Body of pancreas (tissue), 4 donors: ENCODE data around the gene CSF2. TPM values are rescaled to one million over a fixed set of nuclear protein-coding genes. Genes with fewer than 3 reads are reported as not detected.

Source experiments
- ATAC-seq: fragments of 150-250 bp; one replicate; pipeline ENCODE4 v1.9.1; 2016
- DNase-seq, 4 donors: peaks; one replicate each; pipeline ENCODE4 v3.0.0-alpha.2; 2019
- H3K27ac ChIP-seq, 4 donors: fragments of 200-600 bp; sonication (generic); 1 replicate in 3 of 4; 2 replicates in 1 of 4; pipeline versions ENCODE4 v1.5.1 to v1.6.1; 2016 to 2019; ENCODE audit warnings: mild to moderate bottlenecking in 1 of 4, mixed read lengths in 1 of 4, moderate library complexity in 1 of 4
- H3K27me3 ChIP-seq, 2 donors: fragments of 200-600 bp; sonication (generic); one replicate each; pipeline ENCODE4 v1.6.0; 2016; ENCODE audit warnings: mild to moderate bottlenecking in 1 of 2
- H3K36me3 ChIP-seq, 2 donors: fragments of 200-600 bp; sonication (generic); replicated peaks in 1 of 2; 2 replicates each; pipeline ENCODE4 v1.5.1; 2016; ENCODE audit warnings: low read depth in 2 of 2; ENCODE audit not compliant: insufficient read depth in 1 of 2
- H3K4me1 ChIP-seq: fragments of 200-600 bp; sonication (generic); one replicate; pipeline ENCODE4 v1.6.0; 2016
- H3K4me3 ChIP-seq, 2 donors: fragments of 200-600 bp; sonication (generic); 1 replicate in 1 of 2; 2 replicates in 1 of 2; pipeline ENCODE4 v1.5.1; 2016 to 2019
- H3K9me3 ChIP-seq, 3 donors: fragments of 200-600 bp; sonication (generic); 1 replicate in 2 of 3; 2 replicates in 1 of 3; pipeline ENCODE4 v1.5.1; 2016
- CTCF ChIP-seq, 7 experiments: fragments of 450-650 bp in 4 of 7; fragments of 200-600 bp in 3 of 7; sonication (generic) in 3 of 7; IDR thresholded peaks; one replicate each; pipeline ENCODE4 v1.5.1; 2016 to 2019; ENCODE audit warnings: antibody characterized with exemption in 7 of 7
- POLR2A ChIP-seq, 3 donors: fragments of 450-650 bp; IDR thresholded peaks; one replicate each; pipeline ENCODE4 v1.6.1; 2016; ENCODE audit warnings: antibody characterized with exemption in 3 of 3, mild to moderate bottlenecking in 2 of 3
- WGBS, 2 donors: methylation state at CpG; one replicate each; pipeline ENCODE4 v1.1.5; 2017; 5-methylcytosine and 5-hydroxymethylcytosine counted together
- intact Hi-C: fragments of 100-400 bp; cut with DNase I; formaldehyde crosslinking; loops from one replicate; pipeline ENCODE4 v1.15.1; 2023
- total RNA-seq, 2 donors: library from RNA; depleted of rRNA; stranded (reverse); fragments of >200 nt; gene quantifications; one replicate each; pipeline ENCODE4 v1.1.0, GENCODE V29; 2016

Gene CSF2
- total RNA-seq, 2 donors from 2014 or later, result not detected

- WGBS, 2 donors, result 75 to 83% methylated on average over 10 of the region's 10 CpGs
- no peak for DNase-seq
- H3K27ac ChIP-seq, result no peak overlapping the region
- TF ChIP-seq CTCF (IDR thresholded peaks at IDR 0.05), result no peak
- no peak for TF ChIP-seq POLR2A (IDR thresholded peaks at IDR 0.05)
- no peaks in the 10 kb centered on the region for H3K4me1 ChIP-seq
- H3K27me3 ChIP-seq, result no peaks in the 10 kb centered on the region
- intact Hi-C loops, result no loop called here
- no peaks in the 10 kb centered on the region for H3K36me3 ChIP-seq
- no peak overlapping the region for H3K4me3 ChIP-seq
- H3K9me3 ChIP-seq, result no peaks in the 10 kb centered on the region
- ATAC-seq, result no peak
These were observed 19.4 kb upstream of the CSF2 start for GRCh38 chr5:132054031-132054696.

GRCh38 chr5:132054697-132055440 is 18.7 kb upstream of the CSF2 start:
- Histone ChIP-seq H3K36me3 (no peaks in the 10 kb centered on the region), H3K4me3 (no peak overlapping the region), H3K9me3 (no peaks in the 10 kb centered on the region), H3K27me3 (no peaks in the 10 kb centered on the region), H3K27ac (no peak overlapping the region), H3K4me1 (no peaks in the 10 kb centered on the region)
- TF ChIP-seq POLR2A (IDR thresholded peaks at IDR 0.05) (no peak), CTCF (IDR thresholded peaks at IDR 0.05) (no peak)
- 66 to 68% methylated on average over 9 of the region's 9 CpGs for WGBS, 2 donors
- intact Hi-C loops, result no loop called here
- DNase-seq (no peak), ATAC-seq (no peak)

- WGBS, 2 donors, result 71 to 100% methylated on average over 1 of the region's 1 CpG
- intact Hi-C loops, result no loop called here
- ATAC-seq, result no peak
- Histone ChIP-seq H3K4me1 (no peaks in the 10 kb centered on the region), H3K27me3 (no peaks in the 10 kb centered on the region), H3K36me3 (no peaks in the 10 kb centered on the region), H3K4me3 (no peak overlapping the region), H3K9me3 (no peaks in the 10 kb centered on the region), H3K27ac (no peak overlapping the region)
- DNase-seq, result peak in 1 of 4 donors; percentile 2
- TF ChIP-seq CTCF (IDR thresholded peaks at IDR 0.05), result no peak
- no peak for TF ChIP-seq POLR2A (IDR thresholded peaks at IDR 0.05)
These were observed 18.2 kb upstream of the CSF2 start for GRCh38 chr5:132055441-132055807.

- intact Hi-C loops, result no loop called here
- H3K4me3 ChIP-seq, result no peak overlapping the region
- TF ChIP-seq CTCF (IDR thresholded peaks at IDR 0.05) (no peak), POLR2A (IDR thresholded peaks at IDR 0.05) (no peak)
- DNase-seq (peak in 1 of 4 donors; percentile 4), ATAC-seq (no peak)
- H3K27me3 ChIP-seq, result no peaks in the 10 kb centered on the region
- H3K9me3 ChIP-seq, result no peaks in the 10 kb centered on the region
- 69 to 75% methylated on average over 11 of the region's 12 CpGs for WGBS, 2 donors
- no peaks in the 10 kb centered on the region for H3K4me1 ChIP-seq
- H3K27ac ChIP-seq, result no peak overlapping the region
- no peaks in the 10 kb centered on the region for H3K36me3 ChIP-seq
These were observed 17.6 kb upstream of the CSF2 start for GRCh38 chr5:132055808-132056609.
